Stimulated activated CD8-positive, alpha-beta memory T cell treated with anti-CD3 and anti-CD28 coated beads, Interleukin-7, amount 100 ng/mL, for 24 hours (primary cell): ENCODE results near the gene ZNF75A.
A peak's percentile ranks its signal among the peaks of the same experiment; 100 is the strongest.

Source experiments
- DNase-seq: peaks from one replicate; pipeline ENCODE4 v3.0.0-alpha.2; 2020; ENCODE audit warnings: low read depth

Gene ZNF75A

DNA sequence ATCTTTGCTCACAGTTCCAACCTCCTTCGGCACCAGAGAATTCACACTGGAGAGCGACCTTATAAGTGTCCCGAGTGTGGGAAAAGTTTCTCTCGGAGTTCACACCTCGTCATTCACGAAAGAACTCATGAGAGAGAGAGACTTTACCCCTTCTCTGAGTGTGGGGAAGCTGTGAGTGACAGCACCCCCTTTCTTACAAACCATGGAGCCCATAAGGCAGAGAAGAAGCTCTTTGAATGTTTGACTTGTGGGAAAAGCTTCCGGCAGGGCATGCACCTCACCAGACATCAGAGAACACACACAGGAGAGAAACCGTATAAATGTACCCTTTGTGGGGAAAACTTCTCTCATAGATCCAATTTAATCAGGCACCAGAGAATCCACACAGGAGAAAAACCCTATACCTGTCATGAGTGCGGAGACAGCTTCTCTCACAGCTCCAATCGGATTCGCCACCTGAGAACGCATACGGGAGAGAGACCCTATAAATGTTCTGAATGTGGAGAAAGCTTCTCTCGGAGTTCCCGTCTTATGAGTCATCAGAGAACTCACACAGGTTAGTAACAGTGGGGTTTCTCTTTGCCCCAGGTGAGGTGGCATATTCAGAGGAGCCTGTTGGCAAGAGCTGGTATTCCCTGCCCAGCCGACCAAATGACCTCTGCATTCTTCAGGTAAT lies 15.2 kb upstream of the ZNF75A start:
- DNase-seq = no peak

- DNase-seq = no peak
Measured at GRCh38 chr16:3292604-3293003, 12.7 kb upstream of the ZNF75A start.

- DNase-seq = no peak
Measured at GRCh38 chr16:3295209-3295608, 10.1 kb upstream of the ZNF75A start.

DNA sequence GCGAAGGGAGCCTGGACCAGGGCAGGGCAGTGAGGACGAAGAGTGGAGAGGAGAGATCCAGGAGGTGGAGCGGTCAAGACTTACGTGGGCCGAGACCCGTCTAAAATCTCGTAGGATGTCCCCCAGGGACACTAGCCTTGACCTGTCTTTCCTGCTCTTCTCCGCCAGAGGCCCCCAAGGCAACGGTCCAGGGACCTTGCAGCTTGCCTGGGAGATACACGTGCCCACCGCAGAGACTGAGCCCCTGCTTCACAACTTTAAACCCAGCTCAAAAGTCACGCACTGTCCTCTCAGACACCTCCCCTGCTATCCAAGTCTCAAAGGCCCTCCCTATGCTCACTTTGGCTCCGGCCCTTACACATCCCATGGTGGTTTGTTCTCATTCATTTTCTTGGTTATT lies 9.5 kb upstream of the ZNF75A start:
- DNase-seq = no peak

GRCh38 chr16:3304370-3304769 lies 927 bp upstream of the ZNF75A start:
- DNase-seq = no peak

DNA sequence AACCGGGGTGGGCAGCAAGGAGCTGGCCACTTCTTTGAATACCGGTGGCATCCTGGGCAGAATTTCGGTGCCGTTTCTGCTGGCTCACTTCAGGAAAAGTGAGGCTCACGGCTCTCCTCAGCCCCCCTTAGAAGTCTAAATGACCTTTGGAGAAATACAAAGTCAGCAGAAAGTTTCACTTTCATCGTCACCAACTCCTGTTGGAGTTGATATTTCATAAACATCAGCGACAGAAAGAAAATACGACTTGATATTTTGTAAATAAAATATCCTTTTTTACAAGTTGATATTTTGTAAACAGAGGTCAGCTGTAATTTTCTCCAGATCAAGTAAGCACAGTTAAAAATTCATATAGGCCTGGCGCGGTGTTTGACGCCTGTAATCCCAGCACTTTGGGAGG lies 781 bp downstream of the ZNF75A start:
- DNase-seq = no peak

- no peak for DNase-seq
Measured at GRCh38 chr16:3311496-3311895, 6.2 kb downstream of the ZNF75A start.

- no peak for DNase-seq
Measured at GRCh38 chr16:3317315-3317999, 12.2 kb downstream of the ZNF75A start.

- DNase-seq = no peak
Measured at GRCh38 chr16:3321816-3322215, 16.5 kb downstream of the ZNF75A start.

DNA sequence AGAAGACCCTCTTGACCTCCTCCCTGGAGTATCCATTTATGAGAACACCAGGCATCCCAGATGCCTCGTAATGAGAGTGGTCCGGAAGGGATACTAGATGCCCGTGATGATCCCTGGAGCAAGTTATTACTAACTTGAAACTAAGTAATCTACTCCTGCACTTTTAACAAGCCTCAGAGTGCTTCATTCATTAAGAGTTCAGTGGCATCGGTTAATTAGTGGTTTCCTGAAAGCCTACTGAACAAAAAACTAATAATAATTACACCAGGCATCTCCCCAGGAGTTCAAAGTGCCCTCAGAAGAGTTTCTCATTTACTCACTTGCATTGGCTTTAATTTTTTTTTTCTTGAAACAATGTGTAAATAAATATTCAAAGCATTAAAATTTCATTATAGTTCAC lies 22.2 kb downstream of the ZNF75A start:
- DNase-seq = no peak

GRCh38 chr16:3328104-3328503 lies 22.8 kb downstream of the ZNF75A start:
- no peak for DNase-seq

DNA sequence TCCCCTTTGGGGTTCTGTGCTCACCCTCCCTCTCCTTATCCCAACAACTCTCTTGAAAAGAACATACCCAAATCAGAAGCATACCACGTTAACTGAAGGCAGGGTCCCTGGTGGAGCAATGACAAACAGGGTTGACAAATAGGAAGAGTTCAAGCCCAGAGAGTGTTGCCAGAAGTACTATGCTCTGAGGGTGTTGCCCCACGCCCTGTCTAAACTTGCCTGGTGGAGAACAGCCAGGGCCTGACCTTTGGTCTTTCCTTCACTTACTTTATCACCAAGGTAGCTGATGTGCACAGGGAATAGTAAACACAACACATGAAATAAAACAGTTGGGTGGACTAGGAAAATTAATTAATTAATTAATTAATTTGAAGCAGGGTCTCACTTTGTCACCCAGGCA lies 23.3 kb downstream of the ZNF75A start:
- DNase-seq = no peak

- no peak for DNase-seq
Measured at GRCh38 chr16:3346041-3346440, 40.7 kb downstream of the ZNF75A start.

- no peak for DNase-seq
Measured at GRCh38 chr16:3347586-3347985, 42.3 kb downstream of the ZNF75A start.

- no peak for DNase-seq
Measured at GRCh38 chr16:3348547-3349167, 43.4 kb downstream of the ZNF75A start.

DNA sequence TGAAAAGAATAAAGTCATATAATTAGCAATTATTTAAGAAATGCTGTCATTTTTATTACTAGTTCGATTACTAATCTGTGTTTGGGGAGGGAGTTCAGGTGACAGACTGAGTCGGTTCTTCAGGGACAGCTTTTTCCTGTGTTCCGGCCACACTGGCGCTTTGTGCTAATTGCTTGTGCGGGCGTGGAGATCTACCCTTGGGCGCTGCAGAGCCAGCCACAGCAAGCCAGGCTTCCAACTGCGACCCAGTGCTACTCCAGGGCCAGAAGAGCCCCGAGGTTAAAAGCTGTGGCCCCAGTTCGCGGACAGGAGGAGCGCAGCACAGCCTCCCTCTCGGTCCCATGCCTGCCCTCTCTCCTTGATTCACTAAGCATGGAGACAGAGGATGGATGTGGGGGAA lies 43.9 kb downstream of the ZNF75A start:
- DNase-seq = no peak

- no peak for DNase-seq
Measured at GRCh38 chr16:3355589-3355988, 50.3 kb downstream of the ZNF75A start, which contains the start of gene OR2C1. Gene OR2C1, plus strand, starts transcription at chr16:3355889. Its CDS starts 52 bp downstream, at chr16:3355941.

- no peak for DNase-seq
Measured at GRCh38 chr16:3356118-3356517, 50.8 kb downstream of the ZNF75A start.

GRCh38 chr16:3358871-3359270 lies 53.6 kb downstream of the ZNF75A start:
- no peak for DNase-seq

DNA sequence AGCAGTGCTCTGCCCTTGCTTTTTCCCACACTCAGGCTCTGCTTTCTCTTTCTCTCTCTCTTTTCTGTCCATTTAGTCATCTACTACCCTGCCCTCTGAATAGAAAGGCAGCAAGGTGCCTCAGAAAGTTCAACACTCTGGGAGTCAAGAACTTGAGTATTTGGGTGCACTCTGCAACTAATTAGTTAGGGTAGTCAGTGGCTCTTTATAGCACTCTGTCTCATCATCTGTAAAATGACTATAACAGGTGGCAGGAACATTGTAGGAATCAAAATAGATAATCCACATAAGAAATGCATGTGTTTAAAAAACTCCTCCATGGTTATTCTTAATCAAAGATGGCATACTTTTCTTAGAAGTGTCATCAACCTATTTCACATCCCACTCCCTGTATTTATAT lies 57.6 kb downstream of the ZNF75A start:
- no peak for DNase-seq

- no peak for DNase-seq
Measured at GRCh38 chr16:3363793-3364192, 58.5 kb downstream of the ZNF75A start.

GRCh38 chr16:3364774-3365427 lies 59.6 kb downstream of the ZNF75A start:
- DNase-seq = peak; percentile 71
